Activated CD4-positive, alpha-beta T cell treated with anti-CD3 and anti-CD28 coated beads, Interleukin-2, amount 50 U/mL, for 4 hours (primary cell): ENCODE data around the gene CMTM2.

Experiments
- DNase-seq, 2 experiments: peaks; one replicate each; pipeline ENCODE4 v3.0.0-alpha.2; 2020

Gene CMTM2

GRCh38 chr16:66578651-66579531 lies at the start of gene CMTM2:
Gene CMTM2 (plus strand): TSS chr16:66579463. CDS start chr16:66579608, 145 bp downstream.
- DNase-seq: no peak

GRCh38 chr16:66529475-66529874 lies 49.8 kb upstream of the CMTM2 start:
- DNase-seq: no peak

GRCh38 chr16:66534376-66534799 lies 44.9 kb upstream of the CMTM2 start:
- DNase-seq: no peak

- no peak for DNase-seq
Measured at GRCh38 chr16:66536525-66536924, 42.7 kb upstream of the CMTM2 start.

- no peak for DNase-seq
Measured at GRCh38 chr16:66537236-66537635, 42.0 kb upstream of the CMTM2 start.

- no peak for DNase-seq
Measured at GRCh38 chr16:66538910-66539309, 40.4 kb upstream of the CMTM2 start.

GRCh38 chr16:66539623-66540469 lies 39.4 kb upstream of the CMTM2 start:
- DNase-seq: no peak

- DNase-seq: no peak
Measured at GRCh38 chr16:66541388-66542355, 37.6 kb upstream of the CMTM2 start.

GRCh38 chr16:66542396-66542795 lies 36.9 kb upstream of the CMTM2 start:
- no peak for DNase-seq

GRCh38 chr16:66543541-66543940 lies 35.7 kb upstream of the CMTM2 start:
- no peak for DNase-seq

GRCh38 chr16:66544016-66544757 lies 35.1 kb upstream of the CMTM2 start:
- no peak for DNase-seq

GRCh38 chr16:66547101-66547989 lies 31.9 kb upstream of the CMTM2 start:
- DNase-seq: no peak

- DNase-seq: no peak
Measured at GRCh38 chr16:66548068-66548467, 31.2 kb upstream of the CMTM2 start.

- DNase-seq: no peak
Measured at GRCh38 chr16:66548868-66549267, 30.4 kb upstream of the CMTM2 start.

- peak; percentile 54 to 60 for DNase-seq
Measured at GRCh38 chr16:66549284-66550131, 29.8 kb upstream of the CMTM2 start, which contains the start of gene TK2. Gene TK2 (minus strand): TSS chr16:66550122. CDS start chr16:66550061, 61 bp downstream.

- DNase-seq: peak; percentile 45 to 46
Measured at GRCh38 chr16:66551348-66551759, 27.9 kb upstream of the CMTM2 start.

- DNase-seq: no peak
Measured at GRCh38 chr16:66551788-66552285, 27.4 kb upstream of the CMTM2 start.

- peak; percentile 82 to 85 for DNase-seq
Measured at GRCh38 chr16:66552286-66553177, 26.7 kb upstream of the CMTM2 start, which contains the start of gene CKLF. Gene CKLF (plus strand): TSS chr16:66552576. CDS start chr16:66552716, 140 bp downstream.
